Activated T-helper 1 cell treated with anti-CD3 and anti-CD28 coated beads, Interleukin-12 subunit alpha, Interleukin-12 subunit beta, Interleukin-2, Interleukin-4 antibody, amounts not matched to agents 30 ng/mL and 10 ng/mL and 1 ng/mL, durations not matched to agents 14 hours and 24 hours and 36 hours (primary cell): ENCODE results near the gene CAMK1G. TPM values are rescaled to one million over a fixed set of nuclear protein-coding genes. Genes with fewer than 3 reads are reported as not detected.

Source experiments
- DNase-seq: peaks from one replicate; pipeline ENCODE4 v3.0.0; 2021; ENCODE audit warnings: low spot score
- H3K27ac Mint-ChIP-seq: one replicate; pipeline ENCODE4 v1.8.0; 2021; ENCODE audit warnings: mild to moderate bottlenecking, mixed read lengths
- H3K27me3 Mint-ChIP-seq: one replicate; pipeline ENCODE4 v1.8.0; 2022; ENCODE audit warnings: mild to moderate bottlenecking, moderate library complexity, mixed read lengths; ENCODE audit not compliant: insufficient read depth
- H3K36me3 Mint-ChIP-seq: one replicate; pipeline ENCODE4 v1.8.0; 2021; ENCODE audit warnings: low read depth, mixed read lengths
- H3K4me1 Mint-ChIP-seq: one replicate; pipeline ENCODE4 v1.8.0; 2021; ENCODE audit warnings: low read depth, mixed read lengths
- H3K4me3 Mint-ChIP-seq: one replicate; pipeline ENCODE4 v1.8.0; 2021; ENCODE audit warnings: mild to moderate bottlenecking, moderate library complexity, mixed read lengths
- H3K9me3 Mint-ChIP-seq: one replicate; pipeline ENCODE4 v1.8.0; 2021; ENCODE audit warnings: mixed read lengths
- intact Hi-C: fragments of 100-400 bp; cut with micrococcal nuclease; formaldehyde crosslinking; loops from one replicate; pipeline ENCODE4 v1.15.1; 2024
- total RNA-seq: library from RNA; stranded (reverse); gene quantifications from 2 replicates; pipeline ENCODE4 v1.2.3, GENCODE V29; 2022

CAMK1G gene
- total RNA-seq, 1 donor from 2014 or later: 0.62 TPM

GRCh38 chr1:209647156-209647555 lies 63.6 kb downstream of the CAMK1G start:
- Mint-ChIP-seq H3K4me3 (no peak overlapping the region), H3K4me1 (peaks cover 66% of the 10 kb centered on the region), H3K9me3 (no peaks in the 10 kb centered on the region), H3K36me3 (peaks cover 18% of the 10 kb centered on the region), H3K27ac (no peak overlapping the region), H3K27me3 (no peaks in the 10 kb centered on the region)
- intact Hi-C loops: no loop called here
- no peak for DNase-seq

- no peaks in the 10 kb centered on the region for H3K27me3 Mint-ChIP-seq
- no peak for DNase-seq
- intact Hi-C loops: no loop called here
- no peak overlapping the region for H3K4me3 Mint-ChIP-seq
- no peak overlapping the region for H3K27ac Mint-ChIP-seq
- no peaks in the 10 kb centered on the region for H3K9me3 Mint-ChIP-seq
- peaks cover 17% of the 10 kb centered on the region for H3K36me3 Mint-ChIP-seq
- peaks cover 78% of the 10 kb centered on the region for H3K4me1 Mint-ChIP-seq
Measured at GRCh38 chr1:209648346-209648745, 64.8 kb downstream of the CAMK1G start.

- Mint-ChIP-seq H3K4me3 (peak overlapping the region; percentile 1), H3K27ac (peak overlapping the region; percentile 10), H3K36me3 (peaks cover 16% of the 10 kb centered on the region), H3K27me3 (no peaks in the 10 kb centered on the region), H3K4me1 (peaks cover 85% of the 10 kb centered on the region), H3K9me3 (no peaks in the 10 kb centered on the region)
- no peak for DNase-seq
- intact Hi-C loops: no loop called here
Measured at GRCh38 chr1:209648931-209649776, 65.6 kb downstream of the CAMK1G start.

GRCh38 chr1:209650454-209650853 lies 66.9 kb downstream of the CAMK1G start:
- DNase-seq: no peak
- Mint-ChIP-seq H3K27ac (peak overlapping the region; percentile 96), H3K36me3 (peaks cover 13% of the 10 kb centered on the region), H3K4me3 (peak overlapping the region; percentile 58), H3K9me3 (no peaks in the 10 kb centered on the region), H3K4me1 (peaks cover 82% of the 10 kb centered on the region), H3K27me3 (no peaks in the 10 kb centered on the region)
- intact Hi-C loops: loop anchor here (2.0 kb wide), 2 partner anchors 24 to 42 kb away; no protein-coding TSS in a partner anchor

GRCh38 chr1:209651138-209651587 lies 67.6 kb downstream of the CAMK1G start:
- peak; percentile 70 for DNase-seq
- no peaks in the 10 kb centered on the region for H3K9me3 Mint-ChIP-seq
- H3K4me3 Mint-ChIP-seq: peak overlapping the region; percentile 58
- no peaks in the 10 kb centered on the region for H3K27me3 Mint-ChIP-seq
- peaks cover 12% of the 10 kb centered on the region for H3K36me3 Mint-ChIP-seq
- intact Hi-C loops: loop anchor here (1.0 to 2.0 kb wide), 4 partner anchors 9 to 96 kb away; no protein-coding TSS in a partner anchor
- H3K27ac Mint-ChIP-seq: peak overlapping the region; percentile 96
- H3K4me1 Mint-ChIP-seq: peaks cover 76% of the 10 kb centered on the region

- Mint-ChIP-seq H3K9me3 (no peaks in the 10 kb centered on the region), H3K4me1 (peaks cover 74% of the 10 kb centered on the region), H3K27ac (peak within 1 kb of the TSS; percentile 96), H3K4me3 (peak within 1 kb of the TSS; percentile 58), H3K36me3 (peaks cover 4% of the 10 kb centered on the region), H3K27me3 (no peaks in the 10 kb centered on the region)
- DNase-seq: no peak
- intact Hi-C loops: loop anchor here (2.0 kb wide), 1 partner anchor 45 kb away; no protein-coding TSS in a partner anchor
Measured at GRCh38 chr1:209652121-209652735, 68.7 kb downstream of the CAMK1G start, which contains the start of gene LAMB3. Gene LAMB3 (minus strand): TSS chr1:209652425. CDS start chr1:209650944, 1,481 bp downstream.

- intact Hi-C loops: loop anchor here (1.0 to 2.0 kb wide), 2 partner anchors 20 to 46 kb away; no protein-coding TSS in a partner anchor
- H3K9me3 Mint-ChIP-seq: no peaks in the 10 kb centered on the region
- peaks cover 2% of the 10 kb centered on the region for H3K36me3 Mint-ChIP-seq
- DNase-seq: no peak
- H3K27me3 Mint-ChIP-seq: no peaks in the 10 kb centered on the region
- H3K4me1 Mint-ChIP-seq: peaks cover 78% of the 10 kb centered on the region
- peak overlapping the region; percentile 1 for H3K4me3 Mint-ChIP-seq
- peak overlapping the region; percentile 73 for H3K27ac Mint-ChIP-seq
Measured at GRCh38 chr1:209652873-209653401, 69.4 kb downstream of the CAMK1G start.

GRCh38 chr1:209653915-209654351 lies 70.4 kb downstream of the CAMK1G start:
- intact Hi-C loops: loop anchor here (1.0 to 2.0 kb wide), 2 partner anchors 19 to 47 kb away; no protein-coding TSS in a partner anchor
- Mint-ChIP-seq H3K9me3 (no peaks in the 10 kb centered on the region), H3K27ac (peak overlapping the region; percentile 11), H3K36me3 (peaks cover 2% of the 10 kb centered on the region), H3K4me1 (peaks cover 80% of the 10 kb centered on the region), H3K27me3 (no peaks in the 10 kb centered on the region), H3K4me3 (no peak overlapping the region)
- DNase-seq: no peak

GRCh38 chr1:209655411-209656231 lies 72.1 kb downstream of the CAMK1G start:
- intact Hi-C loops: no loop called here
- H3K9me3 Mint-ChIP-seq: no peaks in the 10 kb centered on the region
- no peak overlapping the region for H3K4me3 Mint-ChIP-seq
- H3K27me3 Mint-ChIP-seq: no peaks in the 10 kb centered on the region
- H3K27ac Mint-ChIP-seq: no peak overlapping the region
- peaks cover 2% of the 10 kb centered on the region for H3K36me3 Mint-ChIP-seq
- no peak for DNase-seq
- H3K4me1 Mint-ChIP-seq: peaks cover 78% of the 10 kb centered on the region

- Mint-ChIP-seq H3K36me3 (peaks cover 4% of the 10 kb centered on the region), H3K27me3 (no peaks in the 10 kb centered on the region), H3K4me1 (peaks cover 69% of the 10 kb centered on the region), H3K4me3 (no peak overlapping the region), H3K27ac (peak overlapping the region; percentile 54), H3K9me3 (no peaks in the 10 kb centered on the region)
- no peak for DNase-seq
- intact Hi-C loops: no loop called here
Measured at GRCh38 chr1:209657140-209657879, 73.8 kb downstream of the CAMK1G start.

- peaks cover 6% of the 10 kb centered on the region for H3K36me3 Mint-ChIP-seq
- H3K4me1 Mint-ChIP-seq: peaks cover 63% of the 10 kb centered on the region
- no peak overlapping the region for H3K4me3 Mint-ChIP-seq
- intact Hi-C loops: no loop called here
- DNase-seq: no peak
- no peaks in the 10 kb centered on the region for H3K9me3 Mint-ChIP-seq
- H3K27ac Mint-ChIP-seq: no peak overlapping the region
- no peaks in the 10 kb centered on the region for H3K27me3 Mint-ChIP-seq
Measured at GRCh38 chr1:209657918-209658317, 74.4 kb downstream of the CAMK1G start.
